ENCODE results near the gene TEX261.

Gene TEX261

GRCh38 chr2:71005271-71006202 lies 10.9 kb upstream of the TEX261 start:
- Histone ChIP-seq H4K8ac (ENCODE audit: low read length) (no peak overlapping the region), H3K18ac (ENCODE audit: low read depth in 1 of 2, low read length in 2 of 2) (no peak overlapping the region), H3K4ac (ENCODE audit: low read depth in 1 of 2, low read length in 2 of 2) (no peak overlapping the region), H3K14ac (ENCODE audit: low read length in 2 of 2) (no peak overlapping the region), H2BK5ac (ENCODE audit: low read depth, low read length, poor library complexity, severe bottlenecking) (no peak overlapping the region), H2BK120ac (ENCODE audit: low read depth, low read length) (no peak overlapping the region), H2BK15ac (ENCODE audit: low read depth, poor library complexity, severe bottlenecking) (no peak overlapping the region), H3K79me1 (replicated peaks; ENCODE audit: low read length, poor library complexity, severe bottlenecking) (no peaks in the 10 kb centered on the region), H2BK12ac (ENCODE audit: low read length in 2 of 2) (no peak overlapping the region), H2AK5ac (ENCODE audit: low read length, severe bottlenecking) (no peak overlapping the region), H3K4me1 (ENCODE audit: control insufficient read depth, insufficient read depth, low read depth, low read length) (peaks cover 7% of the 10 kb centered on the region), H3K4me3 (ENCODE audit: insufficient read depth in 1 of 2, low read depth in 1 of 2, low read length in 2 of 2) (no peak overlapping the region), H3K36me3 (ENCODE audit: control insufficient read depth in 1 of 2, insufficient read depth in 2 of 2, low read depth in 1 of 2, low read length in 2 of 2) (no peaks in the 10 kb centered on the region), H3K9ac (ENCODE audit: low read length) (no peak overlapping the region), H3K4me2 (ENCODE audit: low read length, poor library complexity, severe bottlenecking) (no peak overlapping the region), H3K9me3 (ENCODE audit: control insufficient read depth, low read length) (no peaks in the 10 kb centered on the region), H3K27ac (ENCODE audit: low read length, poor library complexity, severe bottlenecking) (no peak overlapping the region), H3K23ac (ENCODE audit: low read length in 2 of 2) (no peak overlapping the region), H4K91ac (ENCODE audit: low read length) (no peak overlapping the region), H2AFZ (ENCODE audit: low read depth, low read length) (no peak overlapping the region), H3K27me3 (ENCODE audit: control insufficient read depth in 1 of 2, insufficient read depth in 1 of 2, low read length in 2 of 2) (peaks cover 20 to 29% of the 10 kb centered on the region in 2 experiments)
- no peak for DNase-seq
- WGBS = 79% methylated on average over 9 of the region's 10 CpGs

DNA sequence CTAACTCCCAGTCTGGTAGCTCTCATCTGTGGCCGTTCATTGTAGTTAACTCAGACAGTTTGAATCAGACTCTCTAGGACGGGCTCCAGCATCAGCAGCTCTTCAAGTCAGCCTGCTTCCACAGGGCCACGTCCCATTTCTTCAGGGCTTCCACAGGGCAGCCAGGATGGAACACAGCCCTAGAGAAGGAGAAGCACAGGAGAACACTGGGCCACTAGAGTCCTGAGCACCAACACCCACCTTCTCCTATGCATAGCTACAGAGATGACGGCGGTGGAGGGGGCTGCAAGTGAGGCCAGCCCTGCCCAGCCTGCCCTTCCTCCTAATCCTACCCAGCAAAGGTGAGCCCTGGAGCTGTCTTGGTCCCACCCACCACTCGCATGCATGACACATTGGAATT lies 10.2 kb upstream of the TEX261 start:
- H2AFZ ChIP-seq (ENCODE audit: low read depth, low read length) = no peak overlapping the region
- no peaks in the 10 kb centered on the region for H3K9me3 ChIP-seq (ENCODE audit: control insufficient read depth, low read length)
- no peak for DNase-seq
- no peak overlapping the region for H3K27ac ChIP-seq (ENCODE audit: low read length, poor library complexity, severe bottlenecking)
- no peak overlapping the region for H2BK12ac ChIP-seq (ENCODE audit: low read length in 2 of 2)
- no peak overlapping the region for H2BK15ac ChIP-seq (ENCODE audit: low read depth, poor library complexity, severe bottlenecking)
- H3K4me2 ChIP-seq (ENCODE audit: low read length, poor library complexity, severe bottlenecking) = no peak overlapping the region
- no peak overlapping the region for H3K9ac ChIP-seq (ENCODE audit: low read length)
- H3K23ac ChIP-seq (ENCODE audit: low read length in 2 of 2) = no peak overlapping the region
- WGBS = 82% methylated on average over 6 of the region's 6 CpGs
- H2BK5ac ChIP-seq (ENCODE audit: low read depth, low read length, poor library complexity, severe bottlenecking) = no peak overlapping the region
- no peak overlapping the region for H3K14ac ChIP-seq (ENCODE audit: low read length in 2 of 2)
- peaks cover 7% of the 10 kb centered on the region for H3K4me1 ChIP-seq (ENCODE audit: control insufficient read depth, insufficient read depth, low read depth, low read length)
- H3K18ac ChIP-seq (ENCODE audit: low read depth in 1 of 2, low read length in 2 of 2) = no peak overlapping the region
- H2AK5ac ChIP-seq (ENCODE audit: low read length, severe bottlenecking) = no peak overlapping the region
- no peak overlapping the region for H3K4ac ChIP-seq (ENCODE audit: low read depth in 1 of 2, low read length in 2 of 2)
- H3K4me3 ChIP-seq (ENCODE audit: insufficient read depth in 1 of 2, low read depth in 1 of 2, low read length in 2 of 2) = no peak overlapping the region
- no peaks in the 10 kb centered on the region for H3K36me3 ChIP-seq (ENCODE audit: control insufficient read depth in 1 of 2, insufficient read depth in 2 of 2, low read depth in 1 of 2, low read length in 2 of 2)
- no peak overlapping the region for H4K91ac ChIP-seq (ENCODE audit: low read length)
- H4K8ac ChIP-seq (ENCODE audit: low read length) = no peak overlapping the region
- H2BK120ac ChIP-seq (ENCODE audit: low read depth, low read length) = no peak overlapping the region
- peaks cover 20 to 29% of the 10 kb centered on the region in 2 experiments for H3K27me3 ChIP-seq (ENCODE audit: control insufficient read depth in 1 of 2, insufficient read depth in 1 of 2, low read length in 2 of 2)
- no peaks in the 10 kb centered on the region for H3K79me1 ChIP-seq (replicated peaks; ENCODE audit: low read length, poor library complexity, severe bottlenecking)

- Histone ChIP-seq H3K27me3 (ENCODE audit: control insufficient read depth in 1 of 2, insufficient read depth in 1 of 2, low read length in 2 of 2) (peaks cover 20 to 29% of the 10 kb centered on the region in 2 experiments), H3K4me3 (ENCODE audit: insufficient read depth in 1 of 2, low read depth in 1 of 2, low read length in 2 of 2) (no peak overlapping the region), H3K23ac (ENCODE audit: low read length in 2 of 2) (no peak overlapping the region), H3K9ac (ENCODE audit: low read length) (no peak overlapping the region), H3K36me3 (ENCODE audit: control insufficient read depth in 1 of 2, insufficient read depth in 2 of 2, low read depth in 1 of 2, low read length in 2 of 2) (no peaks in the 10 kb centered on the region), H2BK15ac (ENCODE audit: low read depth, poor library complexity, severe bottlenecking) (no peak overlapping the region), H2AFZ (ENCODE audit: low read depth, low read length) (no peak overlapping the region), H3K4ac (ENCODE audit: low read depth in 1 of 2, low read length in 2 of 2) (no peak overlapping the region), H4K8ac (ENCODE audit: low read length) (no peak overlapping the region), H2AK5ac (ENCODE audit: low read length, severe bottlenecking) (no peak overlapping the region), H3K18ac (ENCODE audit: low read depth in 1 of 2, low read length in 2 of 2) (no peak overlapping the region), H3K79me1 (replicated peaks; ENCODE audit: low read length, poor library complexity, severe bottlenecking) (no peaks in the 10 kb centered on the region), H4K91ac (ENCODE audit: low read length) (no peak overlapping the region), H2BK5ac (ENCODE audit: low read depth, low read length, poor library complexity, severe bottlenecking) (no peak overlapping the region), H2BK12ac (ENCODE audit: low read length in 2 of 2) (no peak overlapping the region), H3K27ac (ENCODE audit: low read length, poor library complexity, severe bottlenecking) (no peak overlapping the region), H2BK120ac (ENCODE audit: low read depth, low read length) (no peak overlapping the region), H3K9me3 (ENCODE audit: control insufficient read depth, low read length) (no peaks in the 10 kb centered on the region), H3K14ac (ENCODE audit: low read length in 2 of 2) (no peak overlapping the region), H3K4me2 (ENCODE audit: low read length, poor library complexity, severe bottlenecking) (no peak overlapping the region), H3K4me1 (ENCODE audit: control insufficient read depth, insufficient read depth, low read depth, low read length) (peaks cover 7% of the 10 kb centered on the region)
- WGBS = 82% methylated on average over 11 of the region's 11 CpGs
- no peak for DNase-seq
These were observed 9.5 kb upstream of the TEX261 start for GRCh38 chr2:71003966-71004755.

GRCh38 chr2:71003396-71003795 lies 8.7 kb upstream of the TEX261 start:
- Histone ChIP-seq H3K9ac (ENCODE audit: low read length) (no peak overlapping the region), H2BK5ac (ENCODE audit: low read depth, low read length, poor library complexity, severe bottlenecking) (no peak overlapping the region), H2AK5ac (ENCODE audit: low read length, severe bottlenecking) (no peak overlapping the region), H3K9me3 (ENCODE audit: control insufficient read depth, low read length) (no peaks in the 10 kb centered on the region), H3K36me3 (ENCODE audit: control insufficient read depth in 1 of 2, insufficient read depth in 2 of 2, low read depth in 1 of 2, low read length in 2 of 2) (no peaks in the 10 kb centered on the region), H3K14ac (ENCODE audit: low read length in 2 of 2) (no peak overlapping the region), H3K23ac (ENCODE audit: low read length in 2 of 2) (no peak overlapping the region), H2AFZ (ENCODE audit: low read depth, low read length) (no peak overlapping the region), H3K4me2 (ENCODE audit: low read length, poor library complexity, severe bottlenecking) (no peak overlapping the region), H4K91ac (ENCODE audit: low read length) (no peak overlapping the region), H3K79me1 (replicated peaks; ENCODE audit: low read length, poor library complexity, severe bottlenecking) (no peaks in the 10 kb centered on the region), H2BK12ac (ENCODE audit: low read length in 2 of 2) (no peak overlapping the region), H3K18ac (ENCODE audit: low read depth in 1 of 2, low read length in 2 of 2) (no peak overlapping the region), H3K27me3 (ENCODE audit: control insufficient read depth in 1 of 2, insufficient read depth in 1 of 2, low read length in 2 of 2) (peaks cover 20 to 26% of the 10 kb centered on the region in 2 experiments), H2BK120ac (ENCODE audit: low read depth, low read length) (no peak overlapping the region), H2BK15ac (ENCODE audit: low read depth, poor library complexity, severe bottlenecking) (no peak overlapping the region), H3K4ac (ENCODE audit: low read depth in 1 of 2, low read length in 2 of 2) (no peak overlapping the region), H3K27ac (ENCODE audit: low read length, poor library complexity, severe bottlenecking) (no peak overlapping the region), H3K4me3 (ENCODE audit: insufficient read depth in 1 of 2, low read depth in 1 of 2, low read length in 2 of 2) (no peak overlapping the region), H3K4me1 (ENCODE audit: control insufficient read depth, insufficient read depth, low read depth, low read length) (peaks cover 7% of the 10 kb centered on the region), H4K8ac (ENCODE audit: low read length) (no peak overlapping the region)
- WGBS = 86% methylated on average over 6 of the region's 6 CpGs
- no peak for DNase-seq

All from mesenchymal stem cell (in vitro differentiated cells and primary cell).